Testis (tissue), 3 donors: ENCODE measurements around the gene SLITRK1. TPM values are rescaled to one million over a fixed set of nuclear protein-coding genes. Genes with fewer than 3 reads are reported as not detected.

Experiments
- DNase-seq: peaks from one replicate; pipeline ENCODE4 v3.0.0-alpha.2; 2019
- H3K27ac ChIP-seq, 2 donors: fragments of 200-600 bp; sonication (generic); one replicate each; pipeline ENCODE4 v1.5.1; 2019
- H3K27me3 ChIP-seq: fragments of 200-600 bp; sonication (generic); one replicate; pipeline ENCODE4 v1.5.1; 2019
- H3K36me3 ChIP-seq: fragments of 200-600 bp; sonication (generic); one replicate; pipeline ENCODE4 v1.5.1; 2017; ENCODE audit warnings: low read depth; ENCODE audit errors: missing control alignments
- H3K4me1 ChIP-seq: fragments of 200-600 bp; sonication (generic); one replicate; pipeline ENCODE4 v1.5.1; 2019
- H3K4me3 ChIP-seq, 2 donors: fragments of 200-600 bp; sonication (generic); one replicate each; pipeline ENCODE4 v1.5.1; 2017 to 2019
- H3K9me3 ChIP-seq: fragments of 200-600 bp; sonication (generic); one replicate; pipeline ENCODE4 v1.5.1; 2017
- POLR2A ChIP-seq: fragments of 450-650 bp; IDR thresholded peaks from one replicate; pipeline ENCODE4 v1.6.1; 2017; ENCODE audit warnings: antibody characterized with exemption, mild to moderate bottlenecking, moderate library complexity
- WGBS, 2 donors: methylation state at CpG; one replicate each; pipeline ENCODE4 v1.1.5; 2018; 5-methylcytosine and 5-hydroxymethylcytosine counted together
- intact Hi-C: fragments of 100-400 bp; cut with DNase I; formaldehyde crosslinking; loops from one replicate; pipeline ENCODE4 v1.15.1; 2023; ENCODE audit warnings: low total_unique reads
- polyA plus RNA-seq: library from polyadenylated mRNA; stranded (reverse); fragments of 350-450 nt; fragmentation: Illumina TruSeq; extraction: RNeasy Lipid Tissue Mini Kit (QIAGEN cat#74804); gene quantifications from one replicate; pipeline ENCODE4 v1.2.3, GENCODE V29; 2014; ENCODE audit warnings: low read depth, low replicate concordance; ENCODE audit not compliant: insufficient read depth
- total RNA-seq, 2 donors: library from RNA; depleted of rRNA; stranded (reverse); fragments of >200 nt; gene quantifications; one replicate each; pipeline ENCODE4 v1.2.3, GENCODE V29; 2016
- TF ChIP-seq, protein P1 (sequence below), 3 experiments: fragments of 450-650 bp in 2 of 3; fragments of 200-600 bp in 1 of 3; sonication (generic) in 1 of 3; IDR thresholded peaks; one replicate each; pipeline ENCODE4 v1.5.1; 2016 to 2019; ENCODE audit warnings: antibody characterized with exemption in 3 of 3, mild to moderate bottlenecking in 2 of 3, moderate library complexity in 1 of 3

SLITRK1 gene
- total and polyA plus RNA-seq, 3 donors from 2014 or later = 0.06 to 0.08 (median 0.08) TPM

GRCh38 chr13:83884141-83884540, 1.9 kb upstream of the SLITRK1 start:
- Histone ChIP-seq H3K4me3 (no peak overlapping the region), H3K9me3 (no peaks in the 10 kb centered on the region), H3K27ac (no peak overlapping the region), H3K36me3 (no peaks in the 10 kb centered on the region), H3K4me1 (no peaks in the 10 kb centered on the region), H3K27me3 (no peaks in the 10 kb centered on the region)
- intact Hi-C loops = no loop called here
- no peak for DNase-seq
- no peak for TF ChIP-seq POLR2A
- TF ChIP-seq, protein P1, sequence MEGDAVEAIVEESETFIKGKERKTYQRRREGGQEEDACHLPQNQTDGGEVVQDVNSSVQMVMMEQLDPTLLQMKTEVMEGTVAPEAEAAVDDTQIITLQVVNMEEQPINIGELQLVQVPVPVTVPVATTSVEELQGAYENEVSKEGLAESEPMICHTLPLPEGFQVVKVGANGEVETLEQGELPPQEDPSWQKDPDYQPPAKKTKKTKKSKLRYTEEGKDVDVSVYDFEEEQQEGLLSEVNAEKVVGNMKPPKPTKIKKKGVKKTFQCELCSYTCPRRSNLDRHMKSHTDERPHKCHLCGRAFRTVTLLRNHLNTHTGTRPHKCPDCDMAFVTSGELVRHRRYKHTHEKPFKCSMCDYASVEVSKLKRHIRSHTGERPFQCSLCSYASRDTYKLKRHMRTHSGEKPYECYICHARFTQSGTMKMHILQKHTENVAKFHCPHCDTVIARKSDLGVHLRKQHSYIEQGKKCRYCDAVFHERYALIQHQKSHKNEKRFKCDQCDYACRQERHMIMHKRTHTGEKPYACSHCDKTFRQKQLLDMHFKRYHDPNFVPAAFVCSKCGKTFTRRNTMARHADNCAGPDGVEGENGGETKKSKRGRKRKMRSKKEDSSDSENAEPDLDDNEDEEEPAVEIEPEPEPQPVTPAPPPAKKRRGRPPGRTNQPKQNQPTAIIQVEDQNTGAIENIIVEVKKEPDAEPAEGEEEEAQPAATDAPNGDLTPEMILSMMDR (IDR thresholded peaks at IDR 0.05) = no peak

DNA sequence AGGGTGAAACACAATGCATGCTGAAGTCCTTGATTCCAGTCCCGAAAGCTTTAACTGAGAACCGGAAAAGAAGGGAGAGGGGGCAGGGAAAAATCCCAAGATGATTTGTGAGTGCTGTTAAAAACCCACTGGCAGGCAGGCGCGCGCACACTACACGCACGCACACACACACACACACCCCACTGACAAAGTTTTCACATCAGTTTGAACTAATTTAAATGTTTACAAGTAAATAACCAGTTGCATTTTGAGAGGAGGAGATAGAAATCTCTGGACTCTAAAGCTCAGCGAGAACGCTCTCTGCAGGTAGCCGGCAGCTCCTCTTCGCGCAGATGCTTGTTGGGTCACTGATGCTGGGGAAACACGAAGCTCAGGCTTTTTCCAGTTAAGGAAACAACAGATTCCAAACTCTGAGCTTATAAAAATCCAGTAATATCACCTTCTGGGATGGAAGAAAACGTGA, 818 bp upstream of the SLITRK1 start:
- DNase-seq = no peak
- Histone ChIP-seq H3K9me3 (no peaks in the 10 kb centered on the region), H3K27me3 (no peaks in the 10 kb centered on the region), H3K27ac (no peak overlapping the region), H3K4me1 (peaks cover 5% of the 10 kb centered on the region), H3K4me3 (no peak overlapping the region), H3K36me3 (no peaks in the 10 kb centered on the region)
- TF ChIP-seq, protein P1 (IDR thresholded peaks at IDR 0.05) = no peak
- TF ChIP-seq POLR2A = no peak
- 7 to 9% methylated on average over 14 of the region's 14 CpGs for WGBS, 2 donors
- intact Hi-C loops = no loop called here

GRCh38 chr13:83882606-83882959, 309 bp upstream of the SLITRK1 start:
- Histone ChIP-seq H3K36me3 (no peaks in the 10 kb centered on the region), H3K4me1 (peaks cover 5% of the 10 kb centered on the region), H3K27ac (no peak overlapping the region), H3K4me3 (no peak overlapping the region), H3K9me3 (no peaks in the 10 kb centered on the region), H3K27me3 (no peaks in the 10 kb centered on the region)
- intact Hi-C loops = no loop called here
- DNase-seq = no peak
- WGBS, 2 donors = 4 to 6% methylated on average over 9 of the region's 9 CpGs
- TF ChIP-seq POLR2A = no peak
- TF ChIP-seq, protein P1 (IDR thresholded peaks at IDR 0.05) = no peak

DNA sequence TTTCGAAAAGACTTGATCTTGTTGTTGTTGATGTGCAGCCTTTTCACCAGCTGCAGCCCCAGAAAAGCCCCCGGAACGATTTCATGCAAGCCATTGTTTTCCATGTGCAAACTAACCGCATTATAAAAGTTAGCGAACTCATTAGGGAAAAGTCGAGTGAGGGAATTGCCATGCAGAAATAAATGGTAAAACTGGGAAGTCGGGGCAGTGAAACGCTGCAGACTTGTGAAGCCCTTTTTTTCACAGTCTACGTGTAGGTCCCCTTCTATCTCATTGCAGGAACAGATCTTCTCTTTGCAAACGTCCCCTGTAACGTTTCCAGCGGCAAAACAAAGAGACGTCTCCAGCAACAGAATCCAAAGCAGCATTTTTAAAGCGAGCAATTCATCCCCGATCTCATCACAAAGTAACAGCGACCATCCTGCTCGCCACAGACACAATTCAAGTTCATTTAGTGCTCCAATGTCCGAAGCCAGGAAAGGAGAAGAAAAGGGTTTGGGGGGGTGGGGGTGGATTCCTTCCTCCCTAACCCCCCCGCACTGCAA, 1.1 kb downstream of the SLITRK1 start:
- intact Hi-C loops = no loop called here
- Histone ChIP-seq H3K9me3 (no peaks in the 10 kb centered on the region), H3K27me3 (no peaks in the 10 kb centered on the region), H3K36me3 (no peaks in the 10 kb centered on the region), H3K27ac (no peak overlapping the region), H3K4me1 (peaks cover 5% of the 10 kb centered on the region), H3K4me3 (no peak overlapping the region)
- WGBS, 2 donors = 1 to 4% methylated on average over 19 of the region's 19 CpGs
- no peak for TF ChIP-seq POLR2A
- TF ChIP-seq, protein P1 (IDR thresholded peaks at IDR 0.05) = no peak
- DNase-seq = no peak
